A549 (cell line): ENCODE results near the gene BARX2. TPM values are rescaled to one million over a fixed set of nuclear protein-coding genes. Genes with fewer than 3 reads are reported as not detected.
A peak's percentile ranks its signal among the peaks of the same experiment; 100 is the strongest.
"Not testable (repeated sequence)": the region's sequence is repeated elsewhere in the genome, so short reads cannot be mapped to it uniquely, and the experiment has no call there.

Source experiments
- ATAC-seq, 2 experiments: fragments of 200-7000 bp in 1 of 2; fragments of >200 bp in 1 of 2; cut with Nextera tagmentation in 1 of 2; cut with Tn5 transposase in 1 of 2; 3 replicates each; pipeline versions ENCODE4 v1.8.0 to v1.9.1; 2018 to 2020; ENCODE audit warnings: mild to moderate bottlenecking in 1 of 2, moderate library complexity in 1 of 2
- CTCF ChIA-PET: fragments of 300-600 bp; sonication (Branson Sonifier 250); formaldehyde crosslinking; extraction: SDS; loops from one replicate; lab custom pipeline; 2021; ENCODE audit warnings: antibody characterized with exemption, inconsistent platforms; lab: Yijun Ruan, JAX
- POLR2A ChIA-PET: fragments of 350-600 bp; formaldehyde crosslinking; extraction: SDS; loops from one replicate; lab custom pipeline; 2021; ENCODE audit warnings: antibody characterized with exemption, inconsistent platforms; lab: Yijun Ruan, JAX
- DNase-seq, 2 experiments: peaks; one replicate each; pipeline versions ENCODE4 v3.0.0 to v3.0.0-alpha.2; 2011 to 2016; ENCODE audit warnings: low read depth in 1 of 2, low spot score in 1 of 2
- FAIRE-seq: peaks from 2 replicates; lab custom pipeline; 2011; peaks lifted over from hg19 to GRCh38; lab: Jason Lieb, UNC
- H3K27ac ChIP-seq, 2 experiments: fragments of >200 bp; sonication (Bioruptor Twin); formaldehyde crosslinking; 3 replicates each; pipeline ENCODE4 v1.5.1; 2016 to 2017
- H3K4me1 ChIP-seq: fragments of >200 bp; sonication (Bioruptor Twin); formaldehyde crosslinking; 3 replicates; pipeline ENCODE4 v1.6.1; 2016
- H3K4me2 ChIP-seq: fragments of >200 bp; sonication (Bioruptor Twin); formaldehyde crosslinking; 3 replicates; pipeline ENCODE4 v1.6.1; 2016
- H3K4me3 ChIP-seq: fragments of >200 bp; sonication (Bioruptor Twin); formaldehyde crosslinking; 3 replicates; pipeline ENCODE4 v1.5.1; 2016
- H3K9me3 ChIP-seq: fragments of >200 bp; sonication (Bioruptor Twin); formaldehyde crosslinking; 3 replicates; pipeline ENCODE4 v1.6.1; 2016
- CBX2 ChIP-seq: fragments of 200-600 bp; sonication (generic); IDR thresholded peaks from 2 replicates; pipeline ENCODE4 v1.6.1; 2016; ENCODE audit warnings: low read depth, mild to moderate bottlenecking, borderline replicate concordance
- CBX8 ChIP-seq: fragments of 200-600 bp; sonication (generic); IDR thresholded peaks from 2 replicates; pipeline ENCODE4 v1.6.1; 2016
- CEBPB ChIP-seq, 2 experiments: fragments of >200 bp in 1 of 2; sonication (Bioruptor Twin) in 1 of 2; formaldehyde crosslinking in 1 of 2; IDR thresholded peaks; 2 replicates each; pipeline ENCODE4 v1.6.1; 2012 to 2016
- CHD2 ChIP-seq: fragments of 150-350 bp; IDR thresholded peaks from 2 replicates; pipeline ENCODE4 v1.6.1; 2014; ENCODE audit warnings: low read length; ENCODE audit not compliant: partially characterized antibody
- CTCF ChIP-seq: fragments of >200 bp; sonication (Bioruptor Twin); formaldehyde crosslinking; IDR thresholded peaks from 3 replicates; pipeline ENCODE4 v1.5.1; 2016
- EHF ChIP-seq: fragments of 250-450 bp; sonication (Bioruptor Pico); IDR thresholded peaks from 2 replicates; pipeline ENCODE4 v1.5.0; 2020; ENCODE audit warnings: mild to moderate bottlenecking
- ESRRA ChIP-seq: fragments of 150-350 bp; IDR thresholded peaks from 2 replicates; pipeline ENCODE4 v1.6.1; 2014; ENCODE audit warnings: mild to moderate bottlenecking, low read length, borderline replicate concordance
- HDAC2 ChIP-seq: fragments of 200-600 bp; sonication (generic); IDR thresholded peaks from 2 replicates; pipeline ENCODE4 v1.6.1; 2016
- HES2 ChIP-seq: fragments of >200 bp; sonication (Bioruptor Twin); formaldehyde crosslinking; IDR thresholded peaks from 2 replicates; pipeline ENCODE4 v1.6.1; 2016
- HEYL ChIP-seq: fragments of 250-450 bp; sonication (Bioruptor Pico); IDR thresholded peaks from 2 replicates; pipeline ENCODE4 v1.8.0; 2021; ENCODE audit warnings: mild to moderate bottlenecking, moderate library complexity
- NFE2L2 ChIP-seq: fragments of 150-350 bp; conservative IDR thresholded peaks from 2 replicates; pipeline ENCODE4 v1.6.1; 2014; ENCODE audit warnings: low read length
- PHF8 ChIP-seq: fragments of 200-600 bp; sonication (generic); IDR thresholded peaks from 2 replicates; pipeline ENCODE4 v1.6.1; 2016; ENCODE audit warnings: low read depth, mild to moderate bottlenecking, antibody characterized with exemption, moderate library complexity, borderline replicate concordance
- POLR2A ChIP-seq: IDR thresholded peaks from 2 replicates; pipeline ENCODE4 v1.6.1; 2012; ENCODE audit warnings: mild to moderate bottlenecking, low read length
- POLR2AphosphoS2 ChIP-seq: conservative IDR thresholded peaks from 2 replicates; pipeline ENCODE4 v1.6.1; 2012; ENCODE audit warnings: low read length, improper control_type of control experiment, inconsistent platforms
- RAD21 ChIP-seq, 2 experiments: fragments of >200 bp in 1 of 2; sonication (Bioruptor Twin) in 1 of 2; formaldehyde crosslinking in 1 of 2; IDR thresholded peaks in 1 of 2; conservative IDR thresholded peaks in 1 of 2; 2 replicates in 1 of 2; 3 replicates in 1 of 2; pipeline ENCODE4 v1.6.1; 2012 to 2018; ENCODE audit warnings: inconsistent platforms in 1 of 2
- RARB ChIP-seq: fragments of 250-450 bp; sonication (Bioruptor Pico); IDR thresholded peaks from 2 replicates; pipeline ENCODE4 v1.8.0; 2021; ENCODE audit warnings: mild to moderate bottlenecking, moderate library complexity
- RNF2 ChIP-seq: fragments of 200-600 bp; sonication (generic); IDR thresholded peaks from 2 replicates; pipeline ENCODE4 v1.6.1; 2016; ENCODE audit warnings: low read depth, mild to moderate bottlenecking, antibody characterized with exemption, moderate library complexity, borderline replicate concordance
- SMC3 ChIP-seq: fragments of >200 bp; sonication (Bioruptor Twin); formaldehyde crosslinking; IDR thresholded peaks from 3 replicates; pipeline ENCODE4 v1.6.1; 2018; ENCODE audit warnings: inconsistent platforms
- TFCP2L1 ChIP-seq: fragments of 250-450 bp; sonication (Bioruptor Pico); IDR thresholded peaks from 2 replicates; pipeline ENCODE4 v1.5.0; 2021; ENCODE audit warnings: mild to moderate bottlenecking
- TP53 ChIP-seq: fragments of 250-450 bp; sonication (Bioruptor Pico); IDR thresholded peaks from 2 replicates; pipeline ENCODE4 v1.5.0; 2021; ENCODE audit warnings: mild to moderate bottlenecking, moderate library complexity
- ZC3H11A ChIP-seq: fragments of 450-650 bp; IDR thresholded peaks from 2 replicates; pipeline ENCODE4 v1.6.1; 2014; ENCODE audit warnings: antibody characterized with exemption, mild to moderate bottlenecking
- WGBS: methylation state at CpG from one replicate; pipeline ENCODE4 v1.1.6; 2017; ENCODE audit errors: missing lambda C conversion rate; 5-methylcytosine and 5-hydroxymethylcytosine counted together
- polyA plus RNA-seq, 4 experiments: library from polyadenylated mRNA; depleted of rRNA in 3 of 4; stranded (reverse); fragments of >200 nt; fragmentation: RNase III in 1 of 4; extraction: RNeasy Plus Mini Kit Qiagen cat#74134 plus additional on column Dnase treatment in 1 of 4; gene quantifications; 2 replicates in 3 of 4; 3 replicates in 1 of 4; pipeline ENCODE4 v1.2.3, GENCODE V29; 2011 to 2017
- TF ChIP-seq, protein P1 (sequence below): fragments of 250-450 bp; sonication (Bioruptor Pico); IDR thresholded peaks from 2 replicates; pipeline ENCODE4 v1.5.0; 2021; ENCODE audit warnings: mild to moderate bottlenecking, moderate library complexity, borderline replicate concordance
- TF ChIP-seq, protein P2 (sequence below): fragments of 200-600 bp; sonication (generic); IDR thresholded peaks from 2 replicates; pipeline ENCODE4 v1.6.1; 2016; ENCODE audit warnings: antibody characterized with exemption, mild to moderate bottlenecking, moderate library complexity

BARX2 gene
- polyA plus RNA-seq, 2 of the 4 experiments (the other 2 are of a cell fraction) = not detected

DNA sequence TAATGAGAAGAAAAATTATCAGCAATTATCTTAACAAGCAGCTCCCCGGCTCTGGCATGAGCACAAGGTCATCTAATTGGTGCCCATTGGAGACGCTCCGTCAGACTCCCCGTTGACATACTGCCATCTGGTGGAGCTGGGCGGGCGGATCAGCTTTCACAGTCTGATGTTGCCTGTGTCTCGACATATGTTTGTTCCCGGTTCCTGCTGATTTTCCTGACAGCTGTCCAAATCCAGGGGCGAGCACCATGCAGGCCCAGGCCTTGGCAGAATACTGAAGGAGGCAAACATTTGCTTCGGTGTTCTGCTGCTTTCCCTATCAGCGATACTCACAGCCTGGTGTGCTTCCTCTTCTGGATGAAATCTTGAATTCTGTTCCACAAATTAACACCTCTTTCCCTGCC is 43.8 kb upstream of the BARX2 start:
- ChIA-PET POLR2A (interaction anchor here (0.9 to 1.1 kb wide), 2 partner anchors 52 to 54 kb away, joined by 3 read pairs; no protein-coding TSS in a partner anchor), CTCF (interaction anchor here (0.6 to 3.4 kb wide), 37 partner anchors 8 to 448 kb away, joined by 3 to 17 read pairs (median 4); partner anchors contain the start of gene BARX2)
- no peak for TF ChIP-seq NFE2L2
- no peak for TF ChIP-seq RNF2
- TF ChIP-seq, protein P1, sequence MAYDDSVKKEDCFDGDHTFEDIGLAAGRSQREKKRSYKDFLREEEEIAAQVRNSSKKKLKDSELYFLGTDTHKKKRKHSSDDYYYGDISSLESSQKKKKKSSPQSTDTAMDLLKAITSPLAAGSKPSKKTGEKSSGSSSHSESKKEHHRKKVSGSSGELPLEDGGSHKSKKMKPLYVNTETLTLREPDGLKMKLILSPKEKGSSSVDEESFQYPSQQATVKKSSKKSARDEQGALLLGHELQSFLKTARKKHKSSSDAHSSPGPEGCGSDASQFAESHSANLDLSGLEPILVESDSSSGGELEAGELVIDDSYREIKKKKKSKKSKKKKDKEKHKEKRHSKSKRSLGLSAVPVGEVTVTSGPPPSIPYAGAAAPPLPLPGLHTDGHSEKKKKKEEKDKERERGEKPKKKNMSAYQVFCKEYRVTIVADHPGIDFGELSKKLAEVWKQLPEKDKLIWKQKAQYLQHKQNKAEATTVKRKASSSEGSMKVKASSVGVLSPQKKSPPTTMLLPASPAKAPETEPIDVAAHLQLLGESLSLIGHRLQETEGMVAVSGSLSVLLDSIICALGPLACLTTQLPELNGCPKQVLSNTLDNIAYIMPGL (CRISPR knock-in tag) = no peak
- TF ChIP-seq CTCF = peak; percentile 79
- TF ChIP-seq, protein P2, sequence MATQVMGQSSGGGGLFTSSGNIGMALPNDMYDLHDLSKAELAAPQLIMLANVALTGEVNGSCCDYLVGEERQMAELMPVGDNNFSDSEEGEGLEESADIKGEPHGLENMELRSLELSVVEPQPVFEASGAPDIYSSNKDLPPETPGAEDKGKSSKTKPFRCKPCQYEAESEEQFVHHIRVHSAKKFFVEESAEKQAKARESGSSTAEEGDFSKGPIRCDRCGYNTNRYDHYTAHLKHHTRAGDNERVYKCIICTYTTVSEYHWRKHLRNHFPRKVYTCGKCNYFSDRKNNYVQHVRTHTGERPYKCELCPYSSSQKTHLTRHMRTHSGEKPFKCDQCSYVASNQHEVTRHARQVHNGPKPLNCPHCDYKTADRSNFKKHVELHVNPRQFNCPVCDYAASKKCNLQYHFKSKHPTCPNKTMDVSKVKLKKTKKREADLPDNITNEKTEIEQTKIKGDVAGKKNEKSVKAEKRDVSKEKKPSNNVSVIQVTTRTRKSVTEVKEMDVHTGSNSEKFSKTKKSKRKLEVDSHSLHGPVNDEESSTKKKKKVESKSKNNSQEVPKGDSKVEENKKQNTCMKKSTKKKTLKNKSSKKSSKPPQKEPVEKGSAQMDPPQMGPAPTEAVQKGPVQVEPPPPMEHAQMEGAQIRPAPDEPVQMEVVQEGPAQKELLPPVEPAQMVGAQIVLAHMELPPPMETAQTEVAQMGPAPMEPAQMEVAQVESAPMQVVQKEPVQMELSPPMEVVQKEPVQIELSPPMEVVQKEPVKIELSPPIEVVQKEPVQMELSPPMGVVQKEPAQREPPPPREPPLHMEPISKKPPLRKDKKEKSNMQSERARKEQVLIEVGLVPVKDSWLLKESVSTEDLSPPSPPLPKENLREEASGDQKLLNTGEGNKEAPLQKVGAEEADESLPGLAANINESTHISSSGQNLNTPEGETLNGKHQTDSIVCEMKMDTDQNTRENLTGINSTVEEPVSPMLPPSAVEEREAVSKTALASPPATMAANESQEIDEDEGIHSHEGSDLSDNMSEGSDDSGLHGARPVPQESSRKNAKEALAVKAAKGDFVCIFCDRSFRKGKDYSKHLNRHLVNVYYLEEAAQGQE = no peak
- no peak for TF ChIP-seq HDAC2
- peak; percentile 94 for TF ChIP-seq SMC3
- TF ChIP-seq CBX8 = no peak
- TF ChIP-seq RAD21 (conservative IDR thresholded peaks at IDR 0.05 in 1 of 2, IDR thresholded peaks at IDR 0.05 in 1 of 2) = peak; percentile 91 to 94
- TF ChIP-seq CHD2 = no peak
- Histone ChIP-seq H3K4me3 (no peak overlapping the region), H3K27ac (peak overlapping the region in 1 of 2 experiments; percentile 36; a peak in 1 of 6 replicates), H3K4me2 (peak overlapping the region; percentile 40; the same call in 2 of the 3 replicates), H3K9me3 (no peaks in the 10 kb centered on the region), H3K4me1 (peaks cover 3% of the 10 kb centered on the region; the same call in 1 of the 3 replicates)
- FAIRE-seq (no peak), DNase-seq (peak; percentile 64 to 73), ATAC-seq (peak; percentile 99)
- WGBS = 0% methylated on average over 11 of the region's 11 CpGs

DNA sequence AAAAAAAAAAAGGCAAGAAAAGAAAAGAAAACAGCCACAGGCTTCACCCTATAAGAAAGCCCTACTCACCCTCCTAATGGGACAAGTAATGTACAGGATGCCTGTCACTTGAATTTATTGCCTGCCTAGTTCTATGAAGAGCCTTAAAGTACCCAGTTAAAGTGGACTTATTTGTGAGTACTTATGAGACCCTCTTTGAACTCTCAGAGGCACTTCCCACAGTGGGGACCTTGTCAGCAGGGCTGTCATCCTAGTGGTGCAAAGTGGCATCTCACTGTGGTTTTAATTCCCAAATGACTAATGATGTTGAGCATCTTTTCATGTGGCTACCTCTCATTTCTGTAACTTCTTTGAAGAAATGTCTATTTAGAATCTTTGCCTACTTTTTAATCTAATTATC is 41.8 kb upstream of the BARX2 start:
- CTCF ChIA-PET = interaction anchor here (0.8 to 3.4 kb wide), 3 partner anchors 104 to 449 kb away, joined by 3 to 17 read pairs (median 3); no protein-coding TSS in a partner anchor
- Histone ChIP-seq H3K4me2 (no peak overlapping the region), H3K4me3 (no peak overlapping the region), H3K9me3 (no peaks in the 10 kb centered on the region), H3K4me1 (peaks cover 3% of the 10 kb centered on the region; the same call in 1 of the 3 replicates), H3K27ac (no peak overlapping the region)
- FAIRE-seq = no peak
- TF ChIP-seq CEBPB (IDR thresholded peaks at IDR 0.05) = no peak
- no peak for TF ChIP-seq HEYL (CRISPR knock-in tag)
- TF ChIP-seq CBX2 = no peak
- TF ChIP-seq HES2 = no peak
- no peak for TF ChIP-seq TFCP2L1 (CRISPR knock-in tag)
- TF ChIP-seq ZC3H11A = no peak
- TF ChIP-seq EHF (CRISPR knock-in tag) = no peak
- TF ChIP-seq TP53 (CRISPR knock-in tag) = no peak
- TF ChIP-seq POLR2AphosphoS2 = no peak
- TF ChIP-seq CTCF = no peak
- no peak for TF ChIP-seq POLR2A
- no peak for TF ChIP-seq ESRRA
- TF ChIP-seq PHF8 = no peak
- TF ChIP-seq RARB = no peak
- POLR2A ChIA-PET = no interaction called here
- DNase-seq = peak in 1 of 2 experiments; percentile 9
- ATAC-seq = peak in 1 of 2 experiments; percentile 55; a peak in 3 of 6 replicates

- H3K4me1 ChIP-seq, ATAC-seq, H3K27ac ChIP-seq, FAIRE-seq, H3K9me3 ChIP-seq, H3K4me2 ChIP-seq, DNase-seq, POLR2A ChIA-PET, H3K4me3 ChIP-seq: not testable (repeated sequence)
- WGBS = 60% methylated on average over 16 of the region's 23 CpGs
- CTCF ChIA-PET = interaction anchor here (1.1 to 1.2 kb wide), 2 partner anchors 13 to 460 kb away, joined by 3 read pairs; no protein-coding TSS in a partner anchor
These were observed 31.2 kb upstream of the BARX2 start for GRCh38 chr11:129344301-129344940.
